GM12878 (cell line): ENCODE results near the gene RAB3C. TPM values are rescaled to one million over a fixed set of nuclear protein-coding genes. Genes with fewer than 3 reads are reported as not detected.

ENCODE experiments used
- ATAC-seq: fragments of 200-7000 bp; cut with Tn5 transposase; 3 replicates; pipeline ENCODE4 v1.9.1; 2020; ENCODE audit warnings: mild to moderate bottlenecking, moderate library complexity
- BruUV-seq: library from RNA; stranded (reverse); fragments of 400-500 nt; replicated peaks from 2 replicates; lab custom pipeline; 2021; lab: Mats Ljungman, UMichigan
- CTCF ChIA-PET: fragments of 300-600 bp; sonication (Branson Sonifier 250); formaldehyde crosslinking; extraction: SDS; loops from one replicate; lab custom pipeline; 2021; ENCODE audit warnings: inconsistent platforms; lab: Yijun Ruan, JAX
- POLR2A ChIA-PET: fragments of 350-600 bp; formaldehyde crosslinking; extraction: SDS; loops from one replicate; lab custom pipeline; 2021; ENCODE audit warnings: inconsistent platforms; lab: Charles Lee
- RAD21 ChIA-PET: fragments of 300-600 bp; sonication (Branson Sonifier 250); formaldehyde crosslinking; loops from one replicate; lab custom pipeline; 2023; ENCODE audit warnings: antibody characterized with exemption; ENCODE audit not compliant: unreplicated experiment; lab: Charles Lee
- SMC1A ChIA-PET: fragments of 300-600 bp; sonication (Branson Sonifier 250); formaldehyde crosslinking; loops from one replicate; lab custom pipeline; 2023; ENCODE audit not compliant: unreplicated experiment, uncharacterized antibody; lab: Charles Lee
- DNase-seq: peaks from one replicate; pipeline ENCODE4 v3.0.0-alpha.2; 2011; ENCODE audit warnings: low read depth, low spot score
- FAIRE-seq: peaks from 3 replicates; lab custom pipeline; 2011; peaks lifted over from hg19 to GRCh38; lab: Jason Lieb, UNC
- H2AFZ ChIP-seq: 2 replicates; pipeline ENCODE4 v1.6.0; 2011; ENCODE audit warnings: low read depth, low read length, control low read depth; ENCODE audit not compliant: control insufficient read depth
- H3K27ac ChIP-seq: 2 replicates; pipeline ENCODE4 v1.5.1; 2011; ENCODE audit warnings: control low read depth; ENCODE audit not compliant: control insufficient read depth, insufficient read depth
- H3K27me3 ChIP-seq, 2 experiments: replicated peaks in 1 of 2; 2 replicates each; pipeline versions ENCODE4 v1.6.0 to v1.6.1; 2011; ENCODE audit warnings: low read length in 1 of 2; ENCODE audit not compliant: control insufficient read depth in 2 of 2, insufficient read depth in 2 of 2
- H3K36me3 ChIP-seq, 2 experiments: 2 replicates each; pipeline ENCODE4 v1.5.1; 2011; ENCODE audit warnings: low read length in 1 of 2; ENCODE audit not compliant: control insufficient read depth in 2 of 2, insufficient read depth in 2 of 2
- H3K4me1 ChIP-seq: 2 replicates; pipeline ENCODE4 v1.6.1; 2011; ENCODE audit warnings: mild to moderate bottlenecking, low read length, moderate library complexity, mixed read lengths; ENCODE audit not compliant: control insufficient read depth, insufficient read depth
- H3K4me2 ChIP-seq: 2 replicates; pipeline ENCODE4 v1.6.0; 2011; ENCODE audit warnings: control low read depth; ENCODE audit not compliant: control insufficient read depth, insufficient read depth
- H3K4me3 ChIP-seq: fragments of 200-600 bp; sonication (generic); 2 replicates; pipeline ENCODE4 v1.5.1; 2016
- H3K79me2 ChIP-seq: 2 replicates; pipeline ENCODE4 v1.6.0; 2011; ENCODE audit warnings: low read length; ENCODE audit not compliant: control insufficient read depth, insufficient read depth
- H3K9ac ChIP-seq: 2 replicates; pipeline ENCODE4 v1.8.0; 2011; ENCODE audit warnings: low read length, control low read depth, mixed read lengths; ENCODE audit not compliant: control insufficient read depth, insufficient read depth
- H3K9me3 ChIP-seq: replicated peaks from 3 replicates; pipeline ENCODE4 v1.5.1; 2011; ENCODE audit warnings: mild to moderate bottlenecking, low read length; ENCODE audit not compliant: control insufficient read depth, insufficient read depth
- H4K20me1 ChIP-seq: 2 replicates; pipeline ENCODE4 v1.6.0; 2011; ENCODE audit not compliant: control insufficient read depth, insufficient read depth
- ASH2L ChIP-seq: fragments of 300-600, 200-600 bp; sonication (generic); IDR thresholded peaks from 2 replicates; pipeline ENCODE4 v1.6.1; 2017; ENCODE audit warnings: low read depth, mild to moderate bottlenecking, borderline replicate concordance
- ATF3 ChIP-seq: IDR thresholded peaks from 2 replicates; pipeline ENCODE4 v1.6.1; 2011; ENCODE audit warnings: low read depth, mild to moderate bottlenecking, low read length, moderate library complexity, borderline replicate concordance; ENCODE audit errors: extremely low read depth
- BRCA1 ChIP-seq: IDR thresholded peaks from 2 replicates; pipeline ENCODE4 v1.6.1; 2011; ENCODE audit warnings: low read depth, low read length, improper control_type of control experiment
- CTCF ChIP-seq, 3 experiments: IDR thresholded peaks in 2 of 3; conservative IDR thresholded peaks in 1 of 3; 2 replicates each; pipeline ENCODE4 v1.5.1; 2011; ENCODE audit warnings: low read depth in 3 of 3, low read length in 3 of 3, mild to moderate bottlenecking in 3 of 3, control low read depth in 2 of 3, moderate library complexity in 2 of 3, inconsistent platforms in 1 of 3, mixed read lengths in 1 of 3; ENCODE audit not compliant: control insufficient read depth in 2 of 3, insufficient read depth in 1 of 3; ENCODE audit errors: extremely low read depth in 1 of 3
- EZH2 ChIP-seq: IDR thresholded peaks from 2 replicates; pipeline ENCODE4 v1.6.1; 2012; ENCODE audit warnings: low read depth, mild to moderate bottlenecking, control low read depth, inconsistent platforms, low read length, borderline replicate concordance; ENCODE audit not compliant: control insufficient read depth
- NFXL1 ChIP-seq: fragments of 450-650 bp; IDR thresholded peaks from 2 replicates; pipeline ENCODE4 v1.6.1; 2017; ENCODE audit warnings: antibody characterized with exemption, mild to moderate bottlenecking, borderline replicate concordance
- POLR2AphosphoS2 ChIP-seq: IDR thresholded peaks from 2 replicates; pipeline ENCODE4 v1.6.1; 2011; ENCODE audit warnings: low read depth, mild to moderate bottlenecking, low read length, improper control_type of control experiment, moderate library complexity
- SIN3A ChIP-seq: IDR thresholded peaks from 2 replicates; pipeline ENCODE4 v1.6.1; 2012; ENCODE audit warnings: low read depth, low read length, improper control_type of control experiment
- SKIL ChIP-seq: fragments of 450-650 bp; IDR thresholded peaks from 2 replicates; pipeline ENCODE4 v1.6.1; 2017; ENCODE audit warnings: mild to moderate bottlenecking, low read depth, inconsistent platforms; ENCODE audit not compliant: poor library complexity, severe bottlenecking
- ZBTB11 ChIP-seq: fragments of 450-650 bp; formaldehyde crosslinking; IDR thresholded peaks from 2 replicates; pipeline ENCODE4 v1.5.0; 2022; ENCODE audit warnings: mild to moderate bottlenecking, missing genetic modification characterization
- ZNF274 ChIP-seq: IDR thresholded peaks from one replicate; pipeline ENCODE4 v1.8.0; 2011; ENCODE audit not compliant: insufficient read length, insufficient read depth
- in situ Hi-C: fragments of 300-500 bp; cut with MboI; formaldehyde crosslinking; loops from 9 replicates; pipeline ENCODE4 v1.14.3; 2018; ENCODE audit warnings: mixed read lengths
- intact Hi-C: fragments of 100-400 bp; cut with micrococcal nuclease; formaldehyde crosslinking; loops from one replicate; pipeline ENCODE4 v1.14.2; 2022; ENCODE audit not compliant: unreplicated experiment
- polyA plus RNA-seq, 11 experiments: library from polyadenylated mRNA; depleted of rRNA in 4 of 11; unstranded in 6 of 11; stranded (reverse) in 5 of 11; fragments of >200 nt; fragmentation: Nextera tagmentation in 4 of 11; fragmentation: Illumina TruSeq in 1 of 11; extraction: Ambion mirVana in 4 of 11; extraction: Trizol in 1 of 11; gene quantifications; 1 replicate in 1 of 11; 2 replicates in 10 of 11; pipeline versions ENCODE4 v1.2.1 to v1.2.3, GENCODE V29; 2011 to 2016; ENCODE audit warnings: inconsistent platforms in 2 of 11, missing spikeins in 2 of 11, low read depth in 1 of 11
- total RNA-seq, 4 experiments: library from RNA; depleted of rRNA in 3 of 4; stranded (reverse); fragments of >200 nt in 3 of 4; fragmentation: Illumina TruSeq in 1 of 4; extraction: Trizol in 1 of 4; gene quantifications; 2 replicates each; pipeline versions ENCODE4 v1.2.1 to v1.2.3, GENCODE V29; 2013 to 2021

Gene RAB3C
- total and polyA plus RNA-seq, 10 of the 15 experiments (the other 5 are each of a cell fraction or from before 2014, with no cell fraction given), result not detected

- RAD21 ChIA-PET, result no interaction called here
- H3K9ac ChIP-seq, result no peak overlapping the region
- SMC1A ChIA-PET, result interaction anchor here (0.6 to 1.6 kb wide), 2 partner anchors 10 to 67 kb away, joined by 4 to 6 read pairs; no protein-coding TSS in a partner anchor
- H4K20me1 ChIP-seq, result no peaks in the 10 kb centered on the region
- no peak for ATAC-seq
- H3K27ac ChIP-seq, result no peak overlapping the region
- BruUV-seq, result no TSS peak
- H3K9me3 ChIP-seq, result no peaks in the 10 kb centered on the region
- POLR2A ChIA-PET, result interaction anchor here (0.6 to 1.1 kb wide), 2 partner anchors 11 to 75 kb away, joined by 3 to 7 read pairs; no protein-coding TSS in a partner anchor
- no peak overlapping the region for H2AFZ ChIP-seq
- CTCF ChIA-PET, result interaction anchor here (0.9 to 4.4 kb wide), 3 partner anchors 9 to 26 kb away, joined by 3 to 31 read pairs (median 9); no protein-coding TSS in a partner anchor
- DNase-seq, result no peak
- no peak overlapping the region for H3K4me2 ChIP-seq
- H3K79me2 ChIP-seq, result no peaks in the 10 kb centered on the region
- H3K36me3 ChIP-seq, result no peaks in the 10 kb centered on the region
- H3K27me3 ChIP-seq, result no peaks in the 10 kb centered on the region; a peak in 1 of 4 replicates
- FAIRE-seq, result no peak
- no peak overlapping the region for H3K4me3 ChIP-seq
- in situ Hi-C loops (no loop called here), intact Hi-C loops (no loop called here)
- no peaks in the 10 kb centered on the region for H3K4me1 ChIP-seq
- TF ChIP-seq ATF3 (no peak), NFXL1 (no peak), POLR2AphosphoS2 (no peak), ZNF274 (no peak), EZH2 (no peak), ZBTB11 (no peak), SKIL (no peak), ASH2L (no peak), BRCA1 (no peak), SIN3A (no peak), CTCF (IDR thresholded peaks at IDR 0.05 in 2 of 3, conservative IDR thresholded peaks at IDR 0.05 in 1 of 3; ENCODE audit: control insufficient read depth in 2 of 3, extremely low read depth in 1 of 3, insufficient read depth in 1 of 3, low read depth in 3 of 3, low read length in 3 of 3) (no peak)
Measured at GRCh38 chr5:58860680-58861079, 277.8 kb downstream of the RAB3C start.
